Fibroblast of lung (primary cell): ENCODE results near the gene COP1. TPM values are rescaled to one million over a fixed set of nuclear protein-coding genes. Genes with fewer than 3 reads are reported as not detected.

Source experiments
- DNase-seq, 2 donors: peaks; one replicate each; pipeline versions ENCODE4 v3.0.0 to v3.0.0-alpha.2; 2010; ENCODE audit warnings: low read depth in 2 of 2
- H2AFZ ChIP-seq: 2 replicates; pipeline ENCODE4 v1.5.1; 2012; ENCODE audit warnings: low read length, control low read depth, inconsistent platforms
- H3K27ac ChIP-seq: 2 replicates; pipeline ENCODE4 v1.5.1; 2011; ENCODE audit warnings: low read length, control low read depth; ENCODE audit not compliant: insufficient read depth
- H3K27me3 ChIP-seq: 2 replicates; pipeline ENCODE4 v1.5.1; 2011; ENCODE audit warnings: mild to moderate bottlenecking, low read length; ENCODE audit not compliant: control insufficient read depth, insufficient read depth
- H3K36me3 ChIP-seq: 2 replicates; pipeline ENCODE4 v1.5.1; 2011; ENCODE audit warnings: low read length; ENCODE audit not compliant: control insufficient read depth, insufficient read depth
- H3K4me1 ChIP-seq: 2 replicates; pipeline ENCODE4 v1.5.1; 2011; ENCODE audit warnings: low read length; ENCODE audit not compliant: control insufficient read depth, insufficient read depth; ENCODE audit errors: extremely low read depth
- H3K4me2 ChIP-seq: 2 replicates; pipeline ENCODE4 v1.5.1; 2011; ENCODE audit warnings: low read length, control low read depth; ENCODE audit not compliant: insufficient read depth; ENCODE audit errors: extremely low read depth
- H3K4me3 ChIP-seq, 4 experiments: fragments of 200-600 bp in 1 of 4; sonication (generic) in 1 of 4; replicated peaks in 1 of 4; 2 replicates each; pipeline ENCODE4 v1.5.1; 2011 to 2016; ENCODE audit warnings: low read length in 4 of 4, low read depth in 3 of 4, mild to moderate bottlenecking in 3 of 4, control low read depth in 2 of 4, inconsistent platforms in 1 of 4, mixed read lengths in 1 of 4; ENCODE audit not compliant: insufficient read depth in 1 of 4; ENCODE audit errors: control extremely low read depth in 1 of 4
- H3K79me2 ChIP-seq: 2 replicates; pipeline ENCODE4 v1.5.1; 2012; ENCODE audit warnings: mild to moderate bottlenecking, low read length, inconsistent platforms; ENCODE audit not compliant: control insufficient read depth, insufficient read depth
- H3K9ac ChIP-seq: 2 replicates; pipeline ENCODE4 v1.5.1; 2011; ENCODE audit warnings: mild to moderate bottlenecking, low read length, control low read depth; ENCODE audit not compliant: insufficient read depth
- H3K9me3 ChIP-seq: 2 replicates; pipeline ENCODE4 v1.5.1; 2012; ENCODE audit warnings: low read depth, low read length; ENCODE audit not compliant: control insufficient read depth, insufficient read depth
- H4K20me1 ChIP-seq: 2 replicates; pipeline ENCODE4 v1.5.1; 2011; ENCODE audit warnings: low read length; ENCODE audit not compliant: control insufficient read depth, insufficient read depth; ENCODE audit errors: extremely low read depth
- EZH2 ChIP-seq: IDR thresholded peaks from 2 replicates; pipeline ENCODE4 v1.5.1; 2012; ENCODE audit warnings: low read length, control low read depth, mild to moderate bottlenecking; ENCODE audit errors: missing control alignments
- polyA plus RNA-seq, 2 donors: library from polyadenylated mRNA; depleted of rRNA in 1 of 2; stranded (reverse) in 1 of 2; unstranded in 1 of 2; fragments of >200 nt; gene quantifications; 2 replicates each; pipeline ENCODE4 v1.2.1, GENCODE V29; 2011 to 2012; ENCODE audit warnings: missing spikeins in 1 of 2
- total RNA-seq: library from RNA; depleted of rRNA; stranded (reverse); fragments of >200 nt; gene quantifications from 2 replicates; pipeline ENCODE4 v1.2.1, GENCODE V29; 2014
- TF ChIP-seq, protein P1 (sequence below), 2 donors: IDR thresholded peaks in 1 of 2; conservative IDR thresholded peaks in 1 of 2; 1 replicate in 1 of 2; 2 replicates in 1 of 2; pipeline ENCODE4 v1.5.1; 2011 to 2012; ENCODE audit warnings: low read length in 2 of 2, control low read depth in 1 of 2, inconsistent platforms in 1 of 2, low read depth in 1 of 2, mild to moderate bottlenecking in 1 of 2

Gene COP1
- total and polyA plus RNA-seq, 2 donors (not counting 1 experiment from before 2014, with no cell fraction given), result 42.0 to 48.1 TPM

DNA sequence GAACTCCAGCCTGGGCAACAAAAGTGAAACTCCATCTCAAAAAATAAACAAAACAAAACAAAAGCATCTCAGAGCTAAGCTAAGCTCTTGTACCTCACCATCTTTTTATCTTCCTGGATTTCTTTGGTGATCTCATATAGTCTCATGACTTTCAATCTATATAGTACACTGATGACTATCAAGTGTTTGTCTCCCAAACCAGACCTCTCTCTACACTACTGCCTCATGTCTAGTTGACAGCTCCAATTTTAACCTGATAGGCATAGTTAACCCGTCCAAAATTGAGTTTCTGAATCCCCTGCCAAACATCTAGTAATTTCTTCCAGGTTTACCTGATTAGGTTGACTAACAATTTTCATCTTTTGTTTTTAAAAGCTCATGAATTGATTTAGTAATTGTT, 151.7 kb downstream of the COP1 start:
- Histone ChIP-seq H3K9me3 (no peaks in the 10 kb centered on the region), H3K4me3 (no peak overlapping the region), H3K79me2 (no peaks in the 10 kb centered on the region), H3K27me3 (no peaks in the 10 kb centered on the region), H3K4me2 (no peak overlapping the region), H3K4me1 (no peaks in the 10 kb centered on the region), H3K9ac (no peak overlapping the region), H3K36me3 (no peaks in the 10 kb centered on the region), H2AFZ (no peak overlapping the region), H4K20me1 (no peaks in the 10 kb centered on the region), H3K27ac (no peak overlapping the region)
- no peak for DNase-seq
- TF ChIP-seq EZH2, result no peak
- TF ChIP-seq, protein P1, sequence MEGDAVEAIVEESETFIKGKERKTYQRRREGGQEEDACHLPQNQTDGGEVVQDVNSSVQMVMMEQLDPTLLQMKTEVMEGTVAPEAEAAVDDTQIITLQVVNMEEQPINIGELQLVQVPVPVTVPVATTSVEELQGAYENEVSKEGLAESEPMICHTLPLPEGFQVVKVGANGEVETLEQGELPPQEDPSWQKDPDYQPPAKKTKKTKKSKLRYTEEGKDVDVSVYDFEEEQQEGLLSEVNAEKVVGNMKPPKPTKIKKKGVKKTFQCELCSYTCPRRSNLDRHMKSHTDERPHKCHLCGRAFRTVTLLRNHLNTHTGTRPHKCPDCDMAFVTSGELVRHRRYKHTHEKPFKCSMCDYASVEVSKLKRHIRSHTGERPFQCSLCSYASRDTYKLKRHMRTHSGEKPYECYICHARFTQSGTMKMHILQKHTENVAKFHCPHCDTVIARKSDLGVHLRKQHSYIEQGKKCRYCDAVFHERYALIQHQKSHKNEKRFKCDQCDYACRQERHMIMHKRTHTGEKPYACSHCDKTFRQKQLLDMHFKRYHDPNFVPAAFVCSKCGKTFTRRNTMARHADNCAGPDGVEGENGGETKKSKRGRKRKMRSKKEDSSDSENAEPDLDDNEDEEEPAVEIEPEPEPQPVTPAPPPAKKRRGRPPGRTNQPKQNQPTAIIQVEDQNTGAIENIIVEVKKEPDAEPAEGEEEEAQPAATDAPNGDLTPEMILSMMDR (conservative IDR thresholded peaks at IDR 0.05 in 1 of 2, IDR thresholded peaks at IDR 0.05 in 1 of 2; ENCODE audit: low read depth in 1 of 2, low read length in 2 of 2), result no peak

DNA sequence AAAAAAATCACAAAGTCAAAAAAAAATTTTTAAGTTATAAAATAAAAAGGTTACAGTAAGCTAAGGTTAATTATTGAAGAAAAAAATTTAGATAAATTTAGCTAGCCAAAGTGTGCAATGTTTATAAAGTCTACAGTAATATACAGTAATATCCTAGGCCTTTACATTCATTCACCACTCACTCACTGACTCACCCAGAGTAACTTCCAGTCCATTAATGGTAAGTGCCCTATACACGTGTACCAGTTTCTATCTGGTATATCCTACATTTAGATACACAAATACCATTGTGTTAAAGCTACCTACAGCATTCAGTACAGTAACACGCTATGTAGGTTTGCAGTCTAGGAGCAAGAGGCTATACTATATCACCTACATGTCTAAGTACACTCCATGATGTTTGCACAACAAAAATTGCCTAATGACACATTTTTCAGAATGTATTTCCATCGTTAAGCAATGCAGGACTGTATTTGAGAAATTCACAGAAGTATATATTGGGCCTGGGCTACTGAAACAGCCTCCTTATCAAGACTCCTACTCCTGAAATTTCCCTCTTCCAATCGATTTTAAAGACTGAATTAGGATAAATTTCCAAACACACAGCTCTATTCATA, 155.1 kb downstream of the COP1 start:
- Histone ChIP-seq H3K4me1 (no peaks in the 10 kb centered on the region), H3K9ac (no peak overlapping the region), H3K27ac (no peak overlapping the region), H3K4me3 (no peak overlapping the region), H3K36me3 (no peaks in the 10 kb centered on the region), H2AFZ (no peak overlapping the region), H3K79me2 (no peaks in the 10 kb centered on the region), H3K4me2 (no peak overlapping the region), H3K27me3 (no peaks in the 10 kb centered on the region), H3K9me3 (no peaks in the 10 kb centered on the region), H4K20me1 (no peaks in the 10 kb centered on the region)
- DNase-seq, result peak in 1 of 2 donors; percentile 37
- TF ChIP-seq, protein P1 (conservative IDR thresholded peaks at IDR 0.05 in 1 of 2, IDR thresholded peaks at IDR 0.05 in 1 of 2; ENCODE audit: low read depth in 1 of 2, low read length in 2 of 2), result no peak
- TF ChIP-seq EZH2, result no peak

DNA sequence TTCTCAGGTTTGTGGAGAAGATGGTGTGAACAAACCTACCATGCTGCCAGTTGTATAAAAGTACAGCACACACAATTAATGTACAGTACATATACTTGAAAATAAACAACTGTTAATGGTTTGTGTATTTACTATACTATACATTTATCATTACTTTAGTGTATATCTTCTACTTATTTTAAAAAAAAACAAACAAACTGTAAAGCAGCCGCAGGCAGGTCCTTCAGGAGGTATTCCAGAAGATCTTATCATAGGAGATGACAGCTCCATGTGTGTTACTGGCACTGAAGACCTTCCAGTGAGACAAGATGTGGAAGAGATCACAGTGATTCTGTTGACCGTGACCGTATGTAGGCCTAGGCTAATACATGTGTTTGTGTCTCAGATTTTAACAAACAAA, 155.7 kb downstream of the COP1 start:
- no peaks in the 10 kb centered on the region for H3K27me3 ChIP-seq
- no peak overlapping the region for H3K27ac ChIP-seq
- H3K4me1 ChIP-seq, result no peaks in the 10 kb centered on the region
- no peak overlapping the region for H3K9ac ChIP-seq
- no peak for DNase-seq
- H3K79me2 ChIP-seq, result no peaks in the 10 kb centered on the region
- H4K20me1 ChIP-seq, result no peaks in the 10 kb centered on the region
- H3K4me3 ChIP-seq, result no peak overlapping the region
- H3K36me3 ChIP-seq, result no peaks in the 10 kb centered on the region
- no peaks in the 10 kb centered on the region for H3K9me3 ChIP-seq
- no peak overlapping the region for H2AFZ ChIP-seq
- no peak for TF ChIP-seq EZH2
- TF ChIP-seq, protein P1 (conservative IDR thresholded peaks at IDR 0.05 in 1 of 2, IDR thresholded peaks at IDR 0.05 in 1 of 2; ENCODE audit: low read depth in 1 of 2, low read length in 2 of 2), result no peak
- no peak overlapping the region for H3K4me2 ChIP-seq
